IPS-20b (cell line): ENCODE results near the gene GPRC5C.
A peak's percentile ranks its signal among the peaks of the same experiment; 100 is the strongest.

Experiments
- H3K27ac ChIP-seq: one replicate; pipeline ENCODE4 v1.5.1; 2013; ENCODE audit warnings: low read length
- H3K27me3 ChIP-seq: 2 replicates; pipeline ENCODE4 v1.6.1; 2013; ENCODE audit warnings: mild to moderate bottlenecking, low read length, inconsistent platforms; ENCODE audit not compliant: insufficient read depth
- H3K36me3 ChIP-seq: 2 replicates; pipeline ENCODE4 v1.6.1; 2013; ENCODE audit warnings: low read depth, mild to moderate bottlenecking, inconsistent platforms, low read length, moderate library complexity; ENCODE audit not compliant: insufficient read depth
- H3K4me1 ChIP-seq: 2 replicates; pipeline ENCODE4 v1.6.1; 2013; ENCODE audit warnings: mild to moderate bottlenecking, control low read depth, inconsistent platforms, low read length, moderate library complexity; ENCODE audit not compliant: insufficient read depth
- H3K4me3 ChIP-seq: 2 replicates; pipeline ENCODE4 v1.5.1; 2013; ENCODE audit warnings: mild to moderate bottlenecking, low read length, inconsistent platforms
- H3K9ac ChIP-seq: 2 replicates; pipeline ENCODE4 v1.6.1; 2013; ENCODE audit warnings: low read depth, mild to moderate bottlenecking, inconsistent platforms, low read length, moderate library complexity
- H3K9me3 ChIP-seq: 2 replicates; pipeline ENCODE4 v1.6.1; 2013; ENCODE audit warnings: mild to moderate bottlenecking, low read depth, low read length, inconsistent platforms; ENCODE audit not compliant: insufficient read depth

The GPRC5C gene

GRCh38 chr17:74410001-74410443, 21.9 kb upstream of the GPRC5C start:
- Histone ChIP-seq H3K4me1 (no peaks in the 10 kb centered on the region), H3K27me3 (no peaks in the 10 kb centered on the region), H3K4me3 (no peak overlapping the region), H3K9me3 (no peaks in the 10 kb centered on the region), H3K9ac (no peak overlapping the region), H3K36me3 (no peaks in the 10 kb centered on the region), H3K27ac (no peak overlapping the region)

GRCh38 chr17:74412581-74412980, 19.3 kb upstream of the GPRC5C start:
- Histone ChIP-seq H3K9ac (no peak overlapping the region), H3K4me1 (no peaks in the 10 kb centered on the region), H3K4me3 (no peak overlapping the region), H3K27ac (no peak overlapping the region), H3K9me3 (no peaks in the 10 kb centered on the region), H3K36me3 (no peaks in the 10 kb centered on the region), H3K27me3 (no peaks in the 10 kb centered on the region)

GRCh38 chr17:74413491-74413890, 18.4 kb upstream of the GPRC5C start:
- Histone ChIP-seq H3K4me1 (no peaks in the 10 kb centered on the region), H3K9me3 (no peaks in the 10 kb centered on the region), H3K4me3 (no peak overlapping the region), H3K27ac (no peak overlapping the region), H3K9ac (no peak overlapping the region), H3K36me3 (no peaks in the 10 kb centered on the region), H3K27me3 (no peaks in the 10 kb centered on the region)

GRCh38 chr17:74414510-74414909, 17.4 kb upstream of the GPRC5C start:
- no peaks in the 10 kb centered on the region for H3K27me3 ChIP-seq

GRCh38 chr17:74415608-74416396, 16.1 kb upstream of the GPRC5C start:
- Histone ChIP-seq H3K4me1 (no peaks in the 10 kb centered on the region), H3K4me3 (no peak overlapping the region), H3K27me3 (no peaks in the 10 kb centered on the region), H3K9me3 (no peaks in the 10 kb centered on the region), H3K36me3 (no peaks in the 10 kb centered on the region), H3K9ac (no peak overlapping the region), H3K27ac (no peak overlapping the region)

More at GRCh38 chr17:74414510-74414909, 17.4 kb upstream of the GPRC5C start:
- no peak overlapping the region for H3K9ac ChIP-seq
- no peaks in the 10 kb centered on the region for H3K9me3 ChIP-seq
- H3K4me1 ChIP-seq, result no peaks in the 10 kb centered on the region
- H3K27ac ChIP-seq, result no peak overlapping the region
- H3K4me3 ChIP-seq, result no peak overlapping the region
- H3K36me3 ChIP-seq, result no peaks in the 10 kb centered on the region

- no peaks in the 10 kb centered on the region for H3K9me3 ChIP-seq
- H3K9ac ChIP-seq, result no peak overlapping the region
- no peaks in the 10 kb centered on the region for H3K36me3 ChIP-seq
- no peak overlapping the region for H3K4me3 ChIP-seq
- no peak overlapping the region for H3K27ac ChIP-seq
- H3K4me1 ChIP-seq, result no peaks in the 10 kb centered on the region
- H3K27me3 ChIP-seq, result no peaks in the 10 kb centered on the region
These were observed 14.5 kb upstream of the GPRC5C start for GRCh38 chr17:74417178-74418045.

GRCh38 chr17:74419928-74420411, 11.9 kb upstream of the GPRC5C start:
- no peaks in the 10 kb centered on the region for H3K9me3 ChIP-seq
- H3K36me3 ChIP-seq, result no peaks in the 10 kb centered on the region
- no peak overlapping the region for H3K4me3 ChIP-seq
- no peak overlapping the region for H3K9ac ChIP-seq
- H3K27me3 ChIP-seq, result no peaks in the 10 kb centered on the region
- no peak overlapping the region for H3K27ac ChIP-seq
- no peaks in the 10 kb centered on the region for H3K4me1 ChIP-seq

- Histone ChIP-seq H3K4me1 (peaks cover 14% of the 10 kb centered on the region; the same call in 1 of the 2 replicates), H3K9ac (no peak overlapping the region), H3K27ac (no peak overlapping the region), H3K9me3 (no peaks in the 10 kb centered on the region), H3K27me3 (peaks cover 10% of the 10 kb centered on the region), H3K36me3 (no peaks in the 10 kb centered on the region), H3K4me3 (no peak overlapping the region)
These were observed 7.8 kb upstream of the GPRC5C start for GRCh38 chr17:74424117-74424516.

- no peak overlapping the region for H3K27ac ChIP-seq
- H3K9ac ChIP-seq, result no peak overlapping the region
- H3K4me1 ChIP-seq, result peaks cover 14% of the 10 kb centered on the region; the same call in 1 of the 2 replicates
- no peak overlapping the region for H3K4me3 ChIP-seq
- peaks cover 15% of the 10 kb centered on the region for H3K27me3 ChIP-seq
- H3K9me3 ChIP-seq, result no peaks in the 10 kb centered on the region
- H3K36me3 ChIP-seq, result no peaks in the 10 kb centered on the region
These were observed 7.2 kb upstream of the GPRC5C start for GRCh38 chr17:74424657-74425056.

- H3K9me3 ChIP-seq, result no peaks in the 10 kb centered on the region
- H3K36me3 ChIP-seq, result no peaks in the 10 kb centered on the region
- peaks cover 18% of the 10 kb centered on the region; the same call in 1 of the 2 replicates for H3K4me1 ChIP-seq
- H3K27ac ChIP-seq, result no peak overlapping the region
- peaks cover 34% of the 10 kb centered on the region for H3K27me3 ChIP-seq
- 0 out of 2 replicates have a peak overlapping the region, but pooled peaks have one; percentile 9 for H3K4me3 ChIP-seq
- no peak overlapping the region for H3K9ac ChIP-seq
These were observed 5.3 kb upstream of the GPRC5C start for GRCh38 chr17:74426551-74427047.

- H3K27me3 ChIP-seq, result peaks cover 39% of the 10 kb centered on the region
- no peaks in the 10 kb centered on the region for H3K36me3 ChIP-seq
- no peak overlapping the region for H3K27ac ChIP-seq
- H3K4me1 ChIP-seq, result peaks cover 18% of the 10 kb centered on the region; the same call in 1 of the 2 replicates
- H3K9me3 ChIP-seq, result no peaks in the 10 kb centered on the region
- 0 out of 2 replicates have a peak overlapping the region, but pooled peaks have one; percentile 9 for H3K4me3 ChIP-seq
- no peak overlapping the region for H3K9ac ChIP-seq
These were observed 4.7 kb upstream of the GPRC5C start for GRCh38 chr17:74427048-74427762.
